Muscle of leg (tissue), 11 donors: ENCODE results near the gene TSPAN9. TPM values are rescaled to one million over a fixed set of nuclear protein-coding genes. Genes with fewer than 3 reads are reported as not detected.
A peak's percentile ranks its signal among the peaks of the same experiment; 100 is the strongest.

Experiments
- DNase-seq: peaks from one replicate; pipeline ENCODE4 v3.0.0; 2013
- H3K27ac ChIP-seq: one replicate; pipeline ENCODE4 v1.5.1; 2013; ENCODE audit warnings: mild to moderate bottlenecking, low read length, control low read depth
- H3K27me3 ChIP-seq: one replicate; pipeline ENCODE4 v1.6.1; 2013; ENCODE audit warnings: low read length; ENCODE audit not compliant: control insufficient read depth, insufficient read depth
- H3K36me3 ChIP-seq: one replicate; pipeline ENCODE4 v1.6.1; 2013; ENCODE audit warnings: low read length; ENCODE audit not compliant: control insufficient read depth, insufficient read depth
- H3K4me1 ChIP-seq: one replicate; pipeline ENCODE4 v1.6.1; 2013; ENCODE audit warnings: low read length; ENCODE audit not compliant: control insufficient read depth, insufficient read depth
- H3K4me3 ChIP-seq: one replicate; pipeline ENCODE4 v1.5.1; 2013; ENCODE audit warnings: low read length, control low read depth
- H3K9me3 ChIP-seq: replicated peaks from 2 replicates; pipeline ENCODE4 v1.6.1; 2013; ENCODE audit warnings: low read depth, low read length; ENCODE audit not compliant: control insufficient read depth
- WGBS: methylation state at CpG from one replicate; pipeline ENCODE4 v1.1.5; 2013; ENCODE audit warnings: missing lambda C conversion rate; ENCODE audit not compliant: insufficient coverage; 5-methylcytosine and 5-hydroxymethylcytosine counted together
- polyA plus RNA-seq, 8 donors: library from polyadenylated mRNA; unstranded; fragments of 120-200 nt; gene quantifications; one replicate each; pipeline versions ENCODE4 v1.2.1 to v1.2.3, GENCODE V29; 2013; ENCODE audit warnings: inconsistent platforms in 1 of 8, low replicate concordance in 1 of 8; ENCODE audit not compliant: insufficient read length in 8 of 8, insufficient read depth in 1 of 8
- total RNA-seq: library from RNA; stranded (reverse); fragments of 120-200 nt; gene quantifications from one replicate; pipeline ENCODE4 v1.2.4, GENCODE V29; 2013

The TSPAN9 gene
- total and polyA plus RNA-seq, 9 donors = 56.6 to 142 (median 116) TPM

DNA sequence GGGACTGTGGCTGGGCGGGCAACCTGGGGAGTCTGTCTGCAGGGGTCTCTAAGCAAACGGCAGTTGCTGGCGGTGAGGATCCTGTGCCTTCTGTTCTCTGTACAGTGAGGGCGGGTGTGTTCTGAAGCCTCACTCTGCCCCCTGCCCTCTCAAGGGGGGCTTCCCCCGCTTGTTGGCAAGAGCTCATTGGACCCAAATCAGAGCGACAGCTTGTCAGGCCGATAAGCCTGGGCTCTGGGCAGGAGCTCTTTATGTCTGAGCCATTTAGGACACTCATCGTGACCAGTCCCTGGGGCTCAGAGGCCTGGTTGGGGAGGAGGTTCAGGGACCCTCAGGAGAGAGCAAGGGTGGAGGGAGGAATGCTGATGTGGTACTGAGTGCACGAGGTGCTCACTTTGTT is 136.0 kb downstream of the TSPAN9 start:
- Histone ChIP-seq H3K27me3 (no peaks in the 10 kb centered on the region), H3K27ac (no peak overlapping the region), H3K9me3 (no peaks in the 10 kb centered on the region), H3K36me3 (peaks cover 21% of the 10 kb centered on the region), H3K4me1 (peaks cover 31% of the 10 kb centered on the region), H3K4me3 (no peak overlapping the region)
- WGBS = 56% methylated on average over 5 of the region's 9 CpGs
- DNase-seq = no peak

GRCh38 chr12:3213768-3214167 is 136.6 kb downstream of the TSPAN9 start:
- Histone ChIP-seq H3K9me3 (no peaks in the 10 kb centered on the region), H3K36me3 (peaks cover 19% of the 10 kb centered on the region), H3K27ac (no peak overlapping the region), H3K27me3 (no peaks in the 10 kb centered on the region), H3K4me3 (no peak overlapping the region), H3K4me1 (peaks cover 34% of the 10 kb centered on the region)
- WGBS = 100% methylated on average over 1 of the region's 5 CpGs
- DNase-seq = no peak

GRCh38 chr12:3214526-3215365 is 137.6 kb downstream of the TSPAN9 start:
- Histone ChIP-seq H3K9me3 (no peaks in the 10 kb centered on the region), H3K27ac (no peak overlapping the region), H3K27me3 (no peaks in the 10 kb centered on the region), H3K36me3 (peaks cover 19% of the 10 kb centered on the region), H3K4me3 (no peak overlapping the region), H3K4me1 (peaks cover 43% of the 10 kb centered on the region)
- WGBS = 63% methylated on average over 18 of the region's 20 CpGs
- no peak for DNase-seq

DNA sequence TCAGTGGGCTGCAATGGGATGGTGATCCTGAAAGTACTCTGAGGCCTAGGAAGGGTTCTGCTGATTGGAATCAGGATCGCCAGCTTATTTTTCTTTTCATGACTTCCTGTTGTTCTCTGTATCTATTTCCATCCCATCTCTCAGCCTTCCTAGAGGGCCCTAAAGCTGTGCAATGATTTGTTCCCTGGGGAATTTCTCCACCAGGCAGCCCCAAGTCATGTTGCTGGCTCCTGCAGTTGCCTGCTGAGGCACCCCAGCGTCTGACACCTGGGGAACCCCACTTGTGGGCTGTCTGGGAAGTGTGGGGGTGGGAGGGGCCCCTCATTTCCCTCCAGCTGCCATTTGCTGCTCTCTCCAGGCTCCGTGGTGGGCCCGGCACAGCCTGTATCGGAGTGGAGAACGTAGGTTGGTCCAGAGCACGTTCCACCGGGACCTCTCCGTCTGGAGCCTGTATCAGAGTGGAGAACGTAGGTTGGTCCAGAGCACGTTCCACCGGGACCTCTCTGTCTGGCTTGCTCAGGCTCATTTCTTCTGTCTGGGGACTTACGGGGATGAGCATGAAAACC is 138.3 kb downstream of the TSPAN9 start:
- no peak for DNase-seq
- WGBS = 89% methylated on average over 6 of the region's 13 CpGs

DNA sequence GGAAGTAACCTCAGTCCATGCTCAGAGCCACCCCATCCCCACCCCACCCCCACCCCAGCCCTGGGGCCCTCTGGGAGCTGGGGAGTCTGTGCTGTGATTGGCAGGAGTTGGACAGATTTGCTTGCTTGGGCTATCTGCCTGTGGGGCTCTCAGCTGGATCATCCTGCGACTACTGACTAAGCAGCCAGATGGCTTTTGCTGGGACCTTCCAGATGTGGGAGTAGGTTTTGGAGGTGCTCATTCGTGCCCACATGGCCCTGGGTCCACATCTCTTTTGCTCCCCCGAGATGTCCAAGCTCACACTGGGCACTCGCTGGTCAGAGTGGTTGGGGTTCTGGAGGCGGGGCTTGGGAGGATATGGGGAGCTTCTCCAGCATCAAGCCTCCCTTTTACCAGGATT is 138.9 kb downstream of the TSPAN9 start:
- peaks cover 23% of the 10 kb centered on the region for H3K36me3 ChIP-seq
- no peaks in the 10 kb centered on the region for H3K27me3 ChIP-seq
- DNase-seq = no peak
- H3K4me3 ChIP-seq = no peak overlapping the region
- no peak overlapping the region for H3K27ac ChIP-seq
- WGBS = 80% methylated on average over 1 of the region's 5 CpGs
- H3K9me3 ChIP-seq = no peaks in the 10 kb centered on the region
- peaks cover 43% of the 10 kb centered on the region for H3K4me1 ChIP-seq

More for the DNA sequence above, 138.3 kb downstream of the TSPAN9 start:
- Histone ChIP-seq H3K27me3 (no peaks in the 10 kb centered on the region), H3K4me3 (no peak overlapping the region), H3K36me3 (peaks cover 23% of the 10 kb centered on the region), H3K4me1 (peaks cover 43% of the 10 kb centered on the region), H3K27ac (no peak overlapping the region), H3K9me3 (no peaks in the 10 kb centered on the region)

DNA sequence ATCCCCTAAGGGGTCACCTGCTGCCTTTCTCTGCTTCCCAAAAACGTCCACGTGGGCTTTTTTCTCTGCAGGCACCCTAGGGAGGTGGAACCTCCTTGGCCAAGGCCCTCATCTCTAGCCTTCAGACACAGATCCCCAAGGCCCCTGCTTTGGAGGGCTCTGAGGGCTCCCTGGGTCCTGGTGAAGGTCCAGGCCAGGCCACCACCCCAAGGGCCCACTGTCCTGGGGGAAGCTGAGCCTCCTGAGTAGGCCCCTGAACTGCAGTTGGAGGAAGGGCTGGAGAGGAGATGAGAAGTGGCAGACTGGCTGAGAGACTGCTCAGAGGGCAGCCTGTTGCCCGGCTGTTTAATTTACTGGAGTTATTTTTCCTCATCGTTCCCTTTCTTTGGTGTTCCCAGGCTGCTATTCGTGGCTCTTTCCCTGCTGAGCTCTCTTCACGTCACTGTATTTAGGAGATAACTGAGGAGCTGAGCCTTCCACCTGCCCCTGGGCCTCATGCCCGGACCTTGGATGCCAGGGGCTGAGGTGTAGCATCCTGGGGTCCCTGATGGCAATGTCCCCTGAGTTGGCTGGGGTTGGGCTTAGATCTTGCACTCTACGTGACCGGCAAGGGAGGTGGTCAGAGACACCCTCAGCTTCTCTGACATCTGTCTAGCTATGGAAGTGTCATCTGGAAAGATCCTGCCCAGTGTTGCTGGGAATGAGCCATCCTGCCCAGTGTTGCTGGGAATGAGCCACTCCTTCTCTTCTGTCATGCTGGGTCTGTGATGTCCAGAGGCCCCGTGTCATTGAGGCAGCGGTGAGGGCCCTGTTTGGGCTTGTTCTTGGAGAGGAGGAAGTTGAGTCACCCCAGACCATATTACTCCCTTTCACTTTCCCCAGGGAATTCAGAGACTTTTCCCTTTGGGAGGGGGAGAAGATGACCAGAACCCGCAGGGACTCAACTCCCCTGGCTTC is 139.8 kb downstream of the TSPAN9 start:
- no peak overlapping the region for H3K27ac ChIP-seq

GRCh38 chr12:3217683-3218079 is 140.5 kb downstream of the TSPAN9 start:
- DNase-seq = no peak
- 100% methylated on average over 3 of the region's 4 CpGs for WGBS
- Histone ChIP-seq H3K27ac (no peak overlapping the region), H3K27me3 (no peaks in the 10 kb centered on the region), H3K4me3 (no peak overlapping the region), H3K36me3 (peaks cover 27% of the 10 kb centered on the region), H3K4me1 (peaks cover 47% of the 10 kb centered on the region), H3K9me3 (no peaks in the 10 kb centered on the region)

More for the DNA sequence above, 139.8 kb downstream of the TSPAN9 start:
- Histone ChIP-seq H3K27me3 (no peaks in the 10 kb centered on the region), H3K4me3 (no peak overlapping the region), H3K9me3 (no peaks in the 10 kb centered on the region), H3K4me1 (peaks cover 43% of the 10 kb centered on the region), H3K36me3 (peaks cover 23% of the 10 kb centered on the region)
- no peak for DNase-seq
- WGBS = 76% methylated on average over 5 of the region's 12 CpGs

DNA sequence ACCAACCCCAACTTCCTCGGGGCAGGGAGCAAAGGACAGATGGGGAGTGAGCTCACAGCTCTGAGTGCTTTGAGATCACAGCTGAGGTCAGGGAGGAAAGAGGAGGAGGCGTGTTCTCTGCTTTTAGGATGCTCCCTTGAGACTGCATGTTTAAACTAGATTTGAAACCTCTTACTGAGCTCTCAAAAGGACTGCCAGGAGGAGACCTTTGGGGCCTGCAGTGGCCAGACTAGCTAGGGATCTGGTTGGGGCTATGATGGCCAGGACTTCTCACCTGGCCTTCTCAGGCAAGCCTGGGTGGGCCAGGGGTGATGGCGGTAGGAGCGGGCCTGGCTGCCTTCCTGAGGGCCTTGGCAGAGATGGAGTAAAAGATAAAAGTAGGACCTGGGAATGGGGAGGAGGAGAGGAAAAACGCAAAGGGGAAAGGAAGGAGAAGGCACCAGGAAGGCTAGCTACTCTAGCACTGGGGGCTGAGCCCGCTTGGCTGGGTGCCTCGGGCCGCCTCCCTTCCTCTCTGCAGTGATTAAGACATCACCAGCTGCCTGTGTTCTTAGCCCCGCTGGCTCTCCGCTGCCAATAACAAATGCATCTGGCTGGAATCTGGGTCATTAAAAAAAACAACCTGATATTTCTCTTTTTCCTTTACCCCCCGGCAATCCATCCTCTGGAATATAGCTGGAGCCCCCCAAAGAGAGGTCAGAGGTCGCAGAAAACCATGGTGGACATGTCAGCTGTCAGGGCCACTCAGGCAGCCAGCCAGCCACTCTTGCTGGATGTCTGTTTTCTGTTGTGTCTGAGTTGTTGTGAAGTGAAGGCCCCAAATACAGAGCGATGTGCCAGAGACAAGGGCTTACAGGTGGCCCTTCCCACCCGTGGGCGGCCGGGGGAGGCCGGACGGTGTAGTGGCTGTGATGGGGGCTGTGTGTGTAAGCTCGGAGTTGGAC is 141.3 kb downstream of the TSPAN9 start:
- DNase-seq = peak; percentile 80
- WGBS = 22% methylated on average over 15 of the region's 19 CpGs

GRCh38 chr12:3219233-3219632 is 142.1 kb downstream of the TSPAN9 start:
- no peak overlapping the region for H3K27ac ChIP-seq

More for the DNA sequence above, 141.3 kb downstream of the TSPAN9 start:
- Histone ChIP-seq H3K27ac (peak overlapping the region; percentile 64), H3K4me1 (peaks cover 43% of the 10 kb centered on the region), H3K36me3 (peaks cover 35% of the 10 kb centered on the region), H3K4me3 (no peak overlapping the region), H3K9me3 (no peaks in the 10 kb centered on the region), H3K27me3 (no peaks in the 10 kb centered on the region)

More at GRCh38 chr12:3219233-3219632, 142.1 kb downstream of the TSPAN9 start:
- Histone ChIP-seq H3K27me3 (no peaks in the 10 kb centered on the region), H3K9me3 (no peaks in the 10 kb centered on the region), H3K4me1 (peaks cover 44% of the 10 kb centered on the region), H3K4me3 (no peak overlapping the region), H3K36me3 (peaks cover 32% of the 10 kb centered on the region)
- 57% methylated on average over 1 of the region's 8 CpGs for WGBS
- no peak for DNase-seq
